DND-41 (cell line): ENCODE data around the gene PRRX2.

Source experiments
- EZH2 ChIP-seq: IDR thresholded peaks from 3 replicates; pipeline ENCODE4 v1.6.1; 2012; ENCODE audit warnings: borderline replicate concordance, low read depth, mild to moderate bottlenecking, moderate library complexity, low read length, inconsistent platforms; ENCODE audit not compliant: severe bottlenecking
- TF ChIP-seq, protein P1 (sequence below): IDR thresholded peaks from 2 replicates; pipeline ENCODE4 v1.5.1; 2012; ENCODE audit warnings: borderline replicate concordance, low read length, moderate library complexity, mild to moderate bottlenecking; ENCODE audit not compliant: poor library complexity, severe bottlenecking; ENCODE audit errors: extremely low read depth

GRCh38 chr9:129677456-129677855 is 12.0 kb downstream of the PRRX2 start:
- TF ChIP-seq, protein P1, sequence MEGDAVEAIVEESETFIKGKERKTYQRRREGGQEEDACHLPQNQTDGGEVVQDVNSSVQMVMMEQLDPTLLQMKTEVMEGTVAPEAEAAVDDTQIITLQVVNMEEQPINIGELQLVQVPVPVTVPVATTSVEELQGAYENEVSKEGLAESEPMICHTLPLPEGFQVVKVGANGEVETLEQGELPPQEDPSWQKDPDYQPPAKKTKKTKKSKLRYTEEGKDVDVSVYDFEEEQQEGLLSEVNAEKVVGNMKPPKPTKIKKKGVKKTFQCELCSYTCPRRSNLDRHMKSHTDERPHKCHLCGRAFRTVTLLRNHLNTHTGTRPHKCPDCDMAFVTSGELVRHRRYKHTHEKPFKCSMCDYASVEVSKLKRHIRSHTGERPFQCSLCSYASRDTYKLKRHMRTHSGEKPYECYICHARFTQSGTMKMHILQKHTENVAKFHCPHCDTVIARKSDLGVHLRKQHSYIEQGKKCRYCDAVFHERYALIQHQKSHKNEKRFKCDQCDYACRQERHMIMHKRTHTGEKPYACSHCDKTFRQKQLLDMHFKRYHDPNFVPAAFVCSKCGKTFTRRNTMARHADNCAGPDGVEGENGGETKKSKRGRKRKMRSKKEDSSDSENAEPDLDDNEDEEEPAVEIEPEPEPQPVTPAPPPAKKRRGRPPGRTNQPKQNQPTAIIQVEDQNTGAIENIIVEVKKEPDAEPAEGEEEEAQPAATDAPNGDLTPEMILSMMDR: no peak
- no peak for TF ChIP-seq EZH2
